Erythroblast (primary cell): ENCODE results near the gene NLRP6.

ENCODE experiments used
- GATA1 ChIP-seq: IDR thresholded peaks from 2 replicates; pipeline ENCODE4 v1.6.1; 2011; ENCODE audit warnings: low read depth, mild to moderate bottlenecking, control low read depth, low read length, moderate library complexity
- POLR2A ChIP-seq: IDR thresholded peaks from 2 replicates; pipeline ENCODE4 v1.6.1; 2011; ENCODE audit warnings: mild to moderate bottlenecking, low read length

GRCh38 chr11:272195-272930 lies 5.8 kb upstream of the NLRP6 start:
- TF ChIP-seq POLR2A, result no peak
- TF ChIP-seq GATA1, result no peak
